H1 (cell line): ENCODE measurements around the gene TMEM18. TPM values are rescaled to one million over a fixed set of nuclear protein-coding genes. Genes with fewer than 3 reads are reported as not detected.

Experiments used
- EGR1 ChIP-seq: IDR thresholded peaks from 2 replicates; pipeline ENCODE4 v1.6.1; 2011; ENCODE audit warnings: low read depth, low read length, borderline replicate concordance
- MAX ChIP-seq: IDR thresholded peaks from 2 replicates; pipeline ENCODE4 v1.6.1; 2012; ENCODE audit warnings: inconsistent platforms
- polyA plus RNA-seq, 7 experiments: library from polyadenylated mRNA; depleted of rRNA in 3 of 7; stranded (reverse) in 5 of 7; unstranded in 2 of 7; fragments of >200 nt in 5 of 7; fragments of 200-250 nt in 2 of 7; gene quantifications; 1 replicate in 5 of 7; 2 replicates in 1 of 7; 4 replicates in 1 of 7; pipeline versions ENCODE4 v1.2.1 to v1.2.3, GENCODE V29; 2011 to 2013; ENCODE audit warnings: missing spikeins in 2 of 7, mixed read lengths in 2 of 7
- total RNA-seq: library from RNA; stranded (reverse); fragmentation: NEBNext Ultra II Directional; extraction: Animal tissue kit (Norgen Biotek cat#: 25700); gene quantifications from 2 replicates; pipeline ENCODE4 v1.2.1, GENCODE V29; 2021

Gene TMEM18
- total and polyA plus RNA-seq, 2 of the 8 experiments (the other 6 are each of a cell fraction or from before 2014, with no cell fraction given): 22.4 to 27.1 TPM

- TF ChIP-seq EGR1 (no peak), MAX (no peak)
Measured at GRCh38 chr2:623130-623922, 53.9 kb downstream of the TMEM18 start (continued).
